ENCODE data around the gene AFF1. TPM values are rescaled to one million over a fixed set of nuclear protein-coding genes. Genes with fewer than 3 reads are reported as not detected.

AFF1 gene
- total RNA-seq, 4 donors from 2014 or later = 90.1 to 132 (median 101) TPM

DNA sequence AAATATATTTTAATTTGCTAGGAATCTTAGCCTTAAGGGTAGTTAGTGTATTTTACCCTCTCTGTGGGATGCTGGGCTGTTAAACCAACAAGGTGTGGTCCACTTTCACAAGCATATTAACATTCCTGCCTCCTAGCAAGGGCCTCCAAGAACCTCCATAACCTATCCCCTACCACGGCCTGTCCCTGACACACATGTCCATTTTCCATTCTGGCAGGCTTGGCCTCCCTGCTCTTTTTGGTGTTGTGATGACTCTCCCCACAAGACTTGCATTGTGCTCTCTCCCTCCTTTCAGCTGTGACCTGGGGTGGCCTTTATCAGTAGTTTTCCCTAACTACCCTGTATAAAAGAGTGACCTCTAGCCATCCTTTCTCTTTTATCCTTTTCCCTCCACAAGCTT lies 165.4 kb downstream of the AFF1 start:
- TF ChIP-seq, protein P1, sequence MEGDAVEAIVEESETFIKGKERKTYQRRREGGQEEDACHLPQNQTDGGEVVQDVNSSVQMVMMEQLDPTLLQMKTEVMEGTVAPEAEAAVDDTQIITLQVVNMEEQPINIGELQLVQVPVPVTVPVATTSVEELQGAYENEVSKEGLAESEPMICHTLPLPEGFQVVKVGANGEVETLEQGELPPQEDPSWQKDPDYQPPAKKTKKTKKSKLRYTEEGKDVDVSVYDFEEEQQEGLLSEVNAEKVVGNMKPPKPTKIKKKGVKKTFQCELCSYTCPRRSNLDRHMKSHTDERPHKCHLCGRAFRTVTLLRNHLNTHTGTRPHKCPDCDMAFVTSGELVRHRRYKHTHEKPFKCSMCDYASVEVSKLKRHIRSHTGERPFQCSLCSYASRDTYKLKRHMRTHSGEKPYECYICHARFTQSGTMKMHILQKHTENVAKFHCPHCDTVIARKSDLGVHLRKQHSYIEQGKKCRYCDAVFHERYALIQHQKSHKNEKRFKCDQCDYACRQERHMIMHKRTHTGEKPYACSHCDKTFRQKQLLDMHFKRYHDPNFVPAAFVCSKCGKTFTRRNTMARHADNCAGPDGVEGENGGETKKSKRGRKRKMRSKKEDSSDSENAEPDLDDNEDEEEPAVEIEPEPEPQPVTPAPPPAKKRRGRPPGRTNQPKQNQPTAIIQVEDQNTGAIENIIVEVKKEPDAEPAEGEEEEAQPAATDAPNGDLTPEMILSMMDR (IDR thresholded peaks at IDR 0.05; ENCODE audit: low read depth) = no peak

DNA sequence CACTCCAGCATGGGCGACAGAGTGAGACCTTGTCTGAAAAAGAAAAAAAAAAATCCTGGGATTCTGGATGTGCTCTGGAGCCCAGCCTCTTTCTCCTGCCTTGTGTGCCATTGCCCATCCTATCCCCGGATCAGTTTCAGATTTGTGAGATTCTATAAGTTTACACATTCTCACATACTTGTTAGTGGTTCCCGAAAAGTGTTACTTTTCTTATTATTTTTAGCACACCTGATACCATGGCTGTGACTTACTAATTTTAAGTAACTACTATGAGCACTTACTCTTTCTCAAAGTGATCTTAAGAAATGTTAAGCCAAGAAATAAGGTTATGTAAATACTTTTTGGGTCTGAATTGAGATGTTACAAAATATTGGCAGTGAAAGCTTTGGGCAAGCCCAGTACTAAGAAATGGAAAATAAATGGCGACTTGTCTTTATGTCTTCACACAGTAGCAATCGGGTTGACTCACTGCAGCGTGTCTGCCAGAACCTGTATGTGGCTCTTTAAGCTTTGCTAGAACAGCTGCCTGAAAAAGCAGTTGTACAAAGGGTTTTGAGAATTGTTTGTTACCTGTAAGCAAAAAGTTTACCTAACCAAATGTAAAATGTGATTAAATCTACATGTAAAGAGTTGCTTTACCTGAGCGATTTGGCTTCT lies 166.9 kb downstream of the AFF1 start:
- TF ChIP-seq, protein P1 (IDR thresholded peaks at IDR 0.05; ENCODE audit: low read depth) = no peak

- TF ChIP-seq, protein P1 (IDR thresholded peaks at IDR 0.05; ENCODE audit: low read depth) = no peak
These were observed 168.3 kb downstream of the AFF1 start for GRCh38 chr4:87103086-87103485.

DNA sequence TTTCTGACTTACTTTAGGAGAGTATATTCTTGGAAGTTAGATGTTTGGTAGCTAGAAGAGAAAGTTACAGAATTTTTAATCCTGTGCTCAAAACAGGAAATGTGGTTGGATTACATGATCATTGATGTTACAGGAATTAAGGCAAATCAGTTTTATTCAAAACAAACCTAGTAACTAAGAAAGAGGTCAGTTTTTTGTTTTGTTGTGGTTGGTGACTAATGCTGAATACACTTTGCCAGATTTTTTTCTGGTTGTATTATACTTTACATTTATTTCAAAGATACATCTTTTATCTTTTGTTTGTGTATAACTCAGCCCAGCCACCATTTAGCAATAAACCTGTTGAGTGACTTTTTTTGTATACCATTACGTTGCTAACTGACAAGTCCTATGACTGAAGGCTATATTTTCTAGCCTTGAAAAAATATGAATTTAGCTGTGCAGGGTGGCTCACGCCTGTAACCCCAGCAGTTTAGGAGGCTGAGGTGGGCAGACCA lies 168.9 kb downstream of the AFF1 start:
- TF ChIP-seq, protein P1 (IDR thresholded peaks at IDR 0.05; ENCODE audit: low read depth) = no peak

- TF ChIP-seq, protein P1 (IDR thresholded peaks at IDR 0.05; ENCODE audit: low read depth) = no peak
These were observed 170.5 kb downstream of the AFF1 start for GRCh38 chr4:87105101-87105845.

DNA sequence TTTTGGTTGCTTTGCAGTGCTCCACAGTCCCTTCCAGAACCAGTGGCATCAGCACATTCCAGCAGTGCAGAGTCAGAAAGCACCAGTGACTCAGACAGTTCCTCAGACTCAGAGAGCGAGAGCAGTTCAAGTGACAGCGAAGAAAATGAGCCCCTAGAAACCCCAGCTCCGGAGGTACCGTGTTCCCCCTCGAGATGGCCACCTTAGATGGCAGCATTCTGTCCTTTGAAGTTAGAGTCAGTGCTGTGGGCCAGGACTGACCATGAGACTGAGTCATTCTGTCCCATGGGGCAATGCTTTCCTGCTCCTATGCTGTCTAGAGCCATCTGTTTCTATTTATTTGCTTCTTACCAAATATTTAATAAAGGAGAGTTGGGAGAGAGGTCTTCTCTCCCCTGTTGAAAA lies 173.3 kb downstream of the AFF1 start:
- TF ChIP-seq, protein P1 (IDR thresholded peaks at IDR 0.05; ENCODE audit: low read depth) = no peak

- TF ChIP-seq, protein P1 (IDR thresholded peaks at IDR 0.05; ENCODE audit: low read depth) = no peak
These were observed 174.3 kb downstream of the AFF1 start for GRCh38 chr4:87109121-87109520.
